Measurements from ENCODE around the gene CFAP54.

DNA sequence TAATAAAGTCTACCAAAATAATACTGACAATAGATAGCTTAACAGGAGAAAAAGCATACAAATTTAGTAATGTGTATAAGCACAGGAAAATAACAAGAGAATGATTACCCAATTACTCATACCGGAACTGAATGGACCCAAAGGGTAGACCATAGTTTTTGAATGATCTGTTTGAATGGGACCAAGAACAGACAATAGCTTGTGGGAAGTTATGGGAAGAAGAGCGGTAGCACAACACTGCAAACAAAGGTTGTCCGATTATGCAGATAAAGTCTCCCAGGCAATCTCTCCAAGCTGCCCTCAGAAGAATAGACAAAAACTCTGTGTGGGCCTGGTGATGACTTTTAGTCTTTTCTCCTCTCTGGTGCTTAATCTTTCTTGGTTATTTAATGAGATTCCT is 321.1 kb downstream of the CFAP54 start:
- no peak for TF ChIP-seq POLR2AphosphoS5 (IDR thresholded peaks at IDR 0.05; ENCODE audit: insufficient read depth, low read depth, low read length)
- TF ChIP-seq, protein P1, sequence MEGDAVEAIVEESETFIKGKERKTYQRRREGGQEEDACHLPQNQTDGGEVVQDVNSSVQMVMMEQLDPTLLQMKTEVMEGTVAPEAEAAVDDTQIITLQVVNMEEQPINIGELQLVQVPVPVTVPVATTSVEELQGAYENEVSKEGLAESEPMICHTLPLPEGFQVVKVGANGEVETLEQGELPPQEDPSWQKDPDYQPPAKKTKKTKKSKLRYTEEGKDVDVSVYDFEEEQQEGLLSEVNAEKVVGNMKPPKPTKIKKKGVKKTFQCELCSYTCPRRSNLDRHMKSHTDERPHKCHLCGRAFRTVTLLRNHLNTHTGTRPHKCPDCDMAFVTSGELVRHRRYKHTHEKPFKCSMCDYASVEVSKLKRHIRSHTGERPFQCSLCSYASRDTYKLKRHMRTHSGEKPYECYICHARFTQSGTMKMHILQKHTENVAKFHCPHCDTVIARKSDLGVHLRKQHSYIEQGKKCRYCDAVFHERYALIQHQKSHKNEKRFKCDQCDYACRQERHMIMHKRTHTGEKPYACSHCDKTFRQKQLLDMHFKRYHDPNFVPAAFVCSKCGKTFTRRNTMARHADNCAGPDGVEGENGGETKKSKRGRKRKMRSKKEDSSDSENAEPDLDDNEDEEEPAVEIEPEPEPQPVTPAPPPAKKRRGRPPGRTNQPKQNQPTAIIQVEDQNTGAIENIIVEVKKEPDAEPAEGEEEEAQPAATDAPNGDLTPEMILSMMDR (IDR thresholded peaks at IDR 0.05; ENCODE audit: extremely low read depth in 1 of 2, insufficient read depth in 1 of 2, low read depth in 1 of 2, low read length in 2 of 2): no peak
- TF ChIP-seq EZH2 (IDR thresholded peaks at IDR 0.05; ENCODE audit: borderline replicate concordance, low read depth, low read length, severe bottlenecking): no peak
- peak; percentile 69 for TF ChIP-seq JUN (IDR thresholded peaks at IDR 0.05; ENCODE audit: borderline replicate concordance, insufficient read depth, insufficient read length, low read depth)
- TF ChIP-seq MYC (IDR thresholded peaks at IDR 0.05; ENCODE audit: low read depth, low read length): no peak
- TF ChIP-seq POLR2A (IDR thresholded peaks at IDR 0.05; ENCODE audit: low read depth, low read length): no peak

Measured in endothelial cell of umbilical vein (primary cell).